Measurements from ENCODE around the gene PKM.

Gene PKM

DNA sequence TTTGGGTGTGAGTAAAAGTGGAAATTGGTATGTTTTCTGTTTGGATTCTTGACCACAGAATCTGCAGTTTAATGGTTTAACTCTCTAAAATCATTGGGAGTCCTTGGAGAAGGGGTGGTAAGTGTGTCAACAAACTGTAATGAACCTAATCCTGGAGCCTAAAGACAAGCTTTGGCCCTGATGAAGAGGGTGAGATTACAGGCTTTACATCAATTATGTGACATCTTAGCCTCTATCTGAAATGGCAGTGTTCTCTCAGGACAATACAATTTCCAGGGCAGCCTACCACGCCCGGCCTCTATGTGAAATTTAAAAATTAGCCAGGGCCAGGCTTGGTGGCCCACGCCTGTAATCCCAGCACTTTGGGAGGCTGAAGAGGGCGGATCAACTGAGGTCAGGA, 4.3 kb upstream of the PKM start:
- DNase-seq (ENCODE audit: low spot score), result no peak

DNA sequence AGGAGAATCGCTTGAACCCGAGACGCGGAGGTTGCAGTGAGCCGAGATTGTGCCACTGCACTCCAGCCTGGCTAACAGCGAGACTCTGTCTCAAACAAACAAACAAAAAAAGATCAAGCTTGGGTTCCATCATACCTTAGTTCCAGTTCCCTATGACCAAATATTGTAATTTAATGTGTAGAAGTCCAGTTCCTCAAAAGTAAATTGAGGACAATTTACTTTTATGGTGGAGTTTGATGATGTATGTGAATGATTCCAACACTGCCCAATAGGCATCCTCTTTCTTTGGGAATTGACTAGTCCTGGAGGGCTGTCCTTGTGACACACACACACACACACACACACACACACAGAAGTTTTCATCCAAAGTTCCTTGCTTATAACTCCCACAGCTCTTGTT, 2.8 kb upstream of the PKM start:
- DNase-seq (ENCODE audit: low spot score), result no peak

DNA sequence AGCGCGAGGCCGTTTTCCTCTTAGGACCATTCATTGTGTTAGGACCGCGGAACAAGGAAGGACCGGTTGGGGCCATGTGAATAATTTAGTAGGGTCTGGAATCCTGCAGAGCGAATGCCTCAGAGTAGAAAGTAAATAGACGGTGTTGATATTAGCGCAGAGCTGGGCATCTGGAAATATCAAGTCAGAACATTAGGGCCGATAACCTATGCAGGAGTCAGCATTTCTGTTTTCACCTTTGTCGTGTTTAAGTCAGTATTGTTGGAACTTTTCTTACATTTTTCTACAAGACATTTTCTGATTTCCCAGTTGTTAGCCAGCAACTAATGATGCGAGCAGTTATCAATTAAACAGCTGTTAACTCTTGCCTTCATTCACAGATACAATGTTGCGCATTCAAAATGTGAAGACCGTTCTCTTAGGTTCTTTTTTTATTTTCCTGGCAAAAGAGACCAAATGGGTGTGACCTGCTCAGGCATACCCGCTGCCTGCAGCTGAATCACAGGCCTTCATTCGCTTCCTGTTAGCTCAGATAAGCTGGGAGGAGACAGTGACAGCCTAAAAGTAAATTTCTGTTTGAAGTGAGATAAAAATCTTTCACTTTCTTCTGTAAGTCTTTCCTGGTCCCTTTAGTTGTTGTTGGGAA, 966 bp upstream of the PKM start:
- peak; percentile 85 for DNase-seq (ENCODE audit: low spot score)

DNA sequence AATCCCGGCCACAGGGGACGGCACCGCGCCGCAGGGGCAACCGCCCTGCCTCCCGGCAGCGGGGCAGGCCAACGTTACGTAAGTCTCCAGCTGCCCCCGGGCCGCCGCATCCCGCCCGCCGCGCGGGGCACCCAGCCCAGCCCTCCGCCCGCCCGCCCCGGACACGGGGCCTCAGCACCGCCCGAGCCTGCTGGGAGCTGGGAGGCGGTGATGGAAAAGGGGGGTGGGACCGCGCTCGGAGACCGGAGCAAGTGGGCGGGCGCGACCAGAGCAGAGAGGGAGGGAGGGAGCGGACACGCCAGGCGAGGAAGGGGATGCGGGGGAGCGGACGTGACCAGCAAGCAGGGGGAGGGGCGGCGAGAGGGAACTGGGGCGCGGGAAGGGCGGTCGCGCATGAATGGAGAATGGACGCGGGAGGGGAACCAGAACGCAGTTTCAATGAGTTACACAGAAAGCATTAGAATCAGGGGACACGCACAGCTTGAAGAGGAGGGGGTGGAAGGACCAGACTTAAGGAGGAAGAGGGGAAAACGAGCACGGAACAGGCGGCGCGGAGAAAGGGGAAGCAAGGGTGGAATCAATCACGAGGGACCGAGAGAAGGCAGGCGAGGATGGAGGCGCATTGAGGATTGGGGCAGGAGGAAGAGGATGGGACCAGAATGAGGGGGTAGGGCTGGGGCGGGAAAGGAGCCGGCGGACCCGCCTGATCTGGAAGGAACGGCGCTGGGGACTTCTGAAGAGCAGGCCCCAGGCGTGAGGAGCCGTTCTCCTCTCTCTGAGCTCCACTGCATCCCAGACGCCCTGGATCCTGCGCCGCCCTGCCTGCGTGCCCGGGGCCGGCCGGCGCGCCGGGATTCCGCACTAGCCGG, 559 bp downstream of the PKM start:
- peak; percentile 93 for DNase-seq (ENCODE audit: low spot score)

DNA sequence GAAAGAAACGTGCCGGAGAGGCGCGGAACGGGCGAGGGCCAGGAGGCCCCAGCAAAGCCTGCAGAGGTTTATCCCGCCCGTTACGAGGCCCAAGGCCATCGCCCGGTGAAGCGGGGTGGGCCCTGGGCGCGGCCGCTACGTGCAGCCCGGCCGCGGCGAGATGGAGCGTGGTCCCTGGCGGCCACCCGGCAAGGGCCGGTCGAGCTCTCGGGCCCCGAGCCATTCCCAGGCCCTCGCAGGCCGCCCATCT, 1.1 kb downstream of the PKM start:
- DNase-seq (ENCODE audit: low spot score), result no peak

DNA sequence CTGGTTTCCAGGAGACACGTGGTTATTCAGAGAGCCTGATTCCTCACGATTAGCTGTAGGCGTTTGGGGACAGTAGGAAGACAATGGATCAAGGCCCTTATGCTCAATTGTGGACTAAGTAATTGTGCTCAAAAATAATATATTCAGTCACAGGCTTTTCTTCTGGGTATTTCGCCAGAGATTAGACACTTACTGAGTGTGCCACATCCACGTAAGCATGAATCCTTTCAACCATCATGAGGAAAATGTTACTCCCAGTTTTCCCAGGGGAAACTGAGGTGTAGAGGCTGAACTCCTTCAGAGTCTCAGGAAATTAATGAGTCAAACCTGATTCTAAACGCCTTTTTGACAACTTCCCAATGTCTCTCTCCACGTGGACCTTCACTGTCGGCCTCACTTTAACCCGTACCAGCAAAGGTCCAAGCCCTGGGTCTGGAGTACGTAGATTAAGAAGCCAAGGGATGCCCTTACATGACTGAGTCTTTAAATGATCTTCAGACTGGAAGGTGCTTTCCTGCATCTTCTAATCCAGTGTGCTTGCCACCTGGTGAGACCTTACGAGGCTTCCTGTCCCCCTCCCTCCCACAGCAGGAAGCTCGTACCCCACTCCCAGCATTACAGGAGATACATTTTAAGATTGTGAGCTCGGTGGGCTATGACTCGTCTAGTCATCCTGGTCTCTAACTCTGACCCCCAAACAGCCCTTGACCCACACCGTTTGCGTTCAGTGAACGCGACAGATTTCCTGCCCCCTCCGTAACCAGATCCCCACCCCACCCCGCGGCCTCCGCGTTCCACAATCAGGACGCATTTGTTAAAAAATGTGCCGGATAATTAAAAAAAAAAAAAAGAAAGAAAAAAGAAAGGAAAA, 1.7 kb downstream of the PKM start:
- DNase-seq (ENCODE audit: low spot score), result no peak

DNA sequence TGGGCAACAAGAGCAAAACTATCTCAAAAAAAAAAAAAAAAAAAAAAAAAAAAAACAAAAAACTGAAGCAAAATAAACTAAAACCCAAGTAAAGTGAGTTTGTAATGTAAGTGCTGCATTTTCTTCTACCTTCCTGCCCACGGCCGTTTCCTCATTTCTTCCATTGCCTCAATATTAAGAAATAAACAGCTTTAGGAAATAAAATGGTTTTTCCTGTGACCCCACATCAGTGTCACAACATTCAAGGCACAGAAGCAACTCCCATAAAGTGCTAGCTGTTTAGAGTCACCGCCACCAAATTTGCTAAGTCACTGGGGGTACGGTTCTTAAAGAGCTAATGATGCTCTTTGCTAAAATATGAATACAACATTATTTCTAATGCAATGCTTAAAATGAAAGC, 3.3 kb downstream of the PKM start:
- no peak for DNase-seq (ENCODE audit: low spot score)

DNA sequence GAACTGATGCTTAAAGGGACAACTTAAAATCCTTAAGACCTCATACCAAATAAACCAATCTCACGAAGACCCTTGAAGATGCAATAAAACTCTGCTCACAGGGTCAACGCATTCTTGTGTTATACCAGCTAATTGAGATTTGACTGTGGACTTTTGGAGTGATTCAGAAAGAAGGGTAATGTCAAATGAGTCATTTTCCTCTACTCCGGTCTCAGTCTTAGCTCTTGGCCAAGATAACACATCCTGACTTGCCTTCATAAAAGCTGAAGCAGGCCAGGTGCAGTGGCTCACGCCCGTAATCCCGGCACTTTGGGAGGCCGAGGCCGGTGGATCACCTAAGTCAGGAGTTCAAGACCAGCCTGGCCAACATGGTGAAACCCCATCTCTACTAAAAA, 3.8 kb downstream of the PKM start:
- DNase-seq (ENCODE audit: low spot score), result peak; percentile 60

DNA sequence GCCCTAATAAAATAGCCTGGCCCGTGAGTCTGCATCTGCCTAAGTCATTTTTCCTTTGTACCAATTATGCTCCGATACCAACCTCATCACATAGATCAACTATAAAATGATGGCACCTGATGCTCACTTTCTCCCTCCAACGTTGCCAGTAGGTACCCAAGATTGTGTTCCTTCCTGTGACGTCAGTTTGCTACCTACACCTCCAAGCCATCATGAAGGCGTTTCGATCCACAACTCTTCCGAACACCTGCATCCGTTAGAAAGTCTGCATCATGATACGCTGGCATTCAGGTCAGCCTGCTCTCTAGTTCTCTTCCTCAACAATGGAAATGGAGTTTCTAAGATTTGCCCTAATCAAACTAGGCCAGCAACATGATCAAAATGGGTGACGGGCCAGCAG, 7.7 kb downstream of the PKM start:
- DNase-seq (ENCODE audit: low spot score), result no peak

DNA sequence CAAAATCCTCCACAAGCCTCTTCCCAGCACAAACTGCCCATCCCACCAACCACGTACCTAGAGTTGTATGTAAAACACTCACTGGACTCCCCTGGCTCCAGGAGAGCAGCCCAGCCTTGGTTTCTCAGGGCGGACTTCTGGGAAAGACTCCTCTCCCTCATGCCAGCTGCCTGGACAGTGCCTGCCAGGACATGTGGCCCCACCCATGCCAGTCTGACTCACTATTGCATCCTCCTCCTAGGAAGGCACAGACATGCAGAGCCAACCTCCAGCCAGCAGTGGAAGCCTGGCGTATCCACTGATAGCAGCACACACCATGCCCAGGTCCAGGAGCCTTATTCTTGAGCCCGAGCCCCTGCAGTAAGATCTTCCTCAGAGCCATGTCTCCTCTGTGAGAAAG, 8.6 kb downstream of the PKM start:
- DNase-seq (ENCODE audit: low spot score), result peak; percentile 66

DNA sequence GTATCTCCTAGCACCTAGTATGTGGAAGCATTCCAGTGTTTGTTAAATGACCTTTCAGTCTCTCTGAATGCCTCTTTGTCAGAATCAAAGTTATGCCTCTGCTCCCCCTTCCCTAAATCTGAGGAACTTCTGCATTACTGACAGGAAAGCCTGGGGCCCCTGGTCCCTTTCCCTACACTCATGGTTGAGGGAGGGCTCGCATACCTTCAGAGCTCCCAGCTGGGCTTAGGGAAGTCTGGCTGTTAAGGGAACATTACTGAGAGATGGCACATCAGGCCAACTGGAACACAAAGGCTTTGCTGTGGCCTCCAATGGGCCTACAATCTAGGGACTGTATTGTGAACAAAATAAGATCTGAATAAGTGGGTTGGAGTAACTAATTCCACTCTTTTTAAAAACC, 10.3 kb downstream of the PKM start:
- no peak for DNase-seq (ENCODE audit: low spot score)

DNA sequence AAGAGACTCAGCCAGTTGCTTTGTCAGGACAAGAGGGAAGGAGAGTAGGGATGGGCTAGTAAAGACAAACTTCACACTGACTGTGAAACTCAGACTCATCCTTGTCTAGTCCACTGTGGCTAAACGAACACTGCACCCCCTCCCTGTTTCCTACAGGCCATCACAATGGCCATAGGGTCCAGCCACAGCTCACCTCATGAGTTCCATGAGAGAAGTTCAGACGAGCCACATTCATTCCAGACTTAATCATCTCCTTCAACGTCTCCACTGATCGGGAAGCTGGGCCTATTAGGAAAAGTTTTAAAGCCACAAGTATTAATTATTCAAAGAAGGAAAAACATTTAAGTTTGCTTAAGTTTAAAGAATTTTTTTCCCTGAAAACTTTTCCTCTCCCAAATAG, 13.8 kb downstream of the PKM start:
- no peak for DNase-seq (ENCODE audit: low spot score)

DNA sequence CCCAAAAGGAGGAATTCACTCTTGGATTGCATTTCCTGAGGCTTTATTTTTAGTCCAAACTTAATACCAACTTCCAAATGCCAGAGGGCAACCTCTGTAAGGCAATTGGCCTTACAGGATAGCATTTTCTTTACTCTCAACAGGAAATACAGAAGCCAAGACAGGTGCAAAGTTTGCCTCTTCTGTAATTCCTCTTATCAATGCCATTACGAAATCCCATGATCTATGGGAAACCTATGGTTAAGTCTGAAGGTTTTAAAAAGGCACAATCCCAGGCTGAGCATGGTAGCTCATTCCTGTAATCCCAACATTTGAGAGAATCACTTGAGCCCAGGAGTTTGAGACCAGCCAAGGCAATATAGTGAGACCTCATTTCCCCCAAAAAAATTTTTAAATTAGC, 14.9 kb downstream of the PKM start:
- no peak for DNase-seq (ENCODE audit: low spot score)

DNA sequence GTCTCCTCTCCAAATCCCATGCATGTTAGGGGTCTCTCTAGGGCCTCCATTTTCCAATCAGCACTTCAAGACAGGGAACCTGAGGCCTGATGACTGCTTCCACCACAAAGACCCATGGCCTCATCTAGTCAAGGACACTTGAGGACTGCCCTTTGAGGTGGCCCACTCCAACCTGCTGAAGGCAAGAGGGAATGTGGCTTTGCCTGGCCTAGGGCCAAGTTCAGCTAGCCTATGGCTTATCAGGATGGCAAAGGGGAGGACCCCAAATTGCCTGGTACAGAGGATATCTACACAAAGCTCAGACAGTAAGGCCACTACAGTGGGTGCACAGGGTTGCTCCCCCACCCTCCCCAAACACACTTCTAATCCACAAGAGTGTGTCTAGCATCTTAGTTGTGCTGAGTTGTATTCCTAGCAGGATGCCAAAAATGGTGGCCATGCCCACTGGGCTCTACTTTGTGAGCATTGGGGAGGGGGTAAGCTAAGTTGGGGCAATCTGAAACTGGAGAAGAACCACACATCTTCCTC, 23.4 kb downstream of the PKM start:
- DNase-seq (ENCODE audit: low spot score), result no peak

DNA sequence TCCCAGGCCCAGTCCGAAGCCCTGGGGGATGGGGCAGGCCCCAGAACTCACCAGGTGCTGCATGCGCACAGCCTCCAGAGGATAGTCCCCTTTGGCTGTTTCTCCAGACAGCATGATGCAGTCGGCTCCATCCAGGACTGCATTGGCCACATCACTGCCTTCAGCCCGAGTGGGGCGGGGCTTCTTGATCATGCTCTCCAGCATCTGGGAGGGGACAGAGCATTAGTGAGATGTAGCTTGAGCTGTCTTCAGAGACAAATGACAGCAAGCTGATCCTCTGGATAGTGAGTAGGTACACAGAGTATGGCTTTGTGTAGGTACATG, 24.4 kb downstream of the PKM start:
- DNase-seq (ENCODE audit: low spot score), result no peak

DNA sequence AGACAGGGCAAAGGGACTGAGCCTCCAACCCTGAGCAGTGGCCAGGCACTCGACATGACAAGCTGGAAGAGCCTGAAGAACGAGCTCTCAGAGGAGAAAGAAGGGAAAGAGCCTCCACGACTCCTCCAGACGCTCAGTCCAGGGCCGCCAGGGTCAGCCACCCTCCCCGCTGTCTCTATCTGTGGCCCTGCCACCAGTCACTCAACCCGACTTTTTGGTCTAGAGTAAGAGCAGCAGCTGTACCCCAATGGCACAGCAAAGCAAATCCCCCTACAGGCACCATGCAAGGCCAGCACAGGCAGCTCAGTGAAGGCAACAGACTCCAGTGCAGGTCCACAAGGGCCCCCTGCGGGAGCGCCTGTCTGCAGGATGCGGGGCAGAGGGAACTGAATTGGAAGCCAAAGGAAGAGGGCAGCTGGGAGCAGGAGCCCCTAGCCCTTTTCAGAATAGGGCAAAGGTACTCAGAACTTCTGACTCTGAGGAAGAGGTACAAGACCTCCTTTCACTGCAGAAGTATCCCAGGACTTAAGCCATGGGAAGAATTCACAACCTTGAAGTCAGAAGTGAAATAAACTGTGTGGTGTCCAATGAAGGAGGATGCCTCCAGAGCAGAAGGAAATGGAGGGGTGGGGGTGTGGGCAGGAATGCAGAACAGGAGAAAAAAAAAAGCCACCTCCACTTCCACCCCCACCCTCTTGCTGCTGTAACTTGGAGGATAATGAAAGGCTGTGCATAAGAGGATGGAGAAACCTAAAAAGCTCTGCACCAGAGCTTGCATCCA, 24.9 kb downstream of the PKM start:
- DNase-seq (ENCODE audit: low spot score), result no peak

DNA sequence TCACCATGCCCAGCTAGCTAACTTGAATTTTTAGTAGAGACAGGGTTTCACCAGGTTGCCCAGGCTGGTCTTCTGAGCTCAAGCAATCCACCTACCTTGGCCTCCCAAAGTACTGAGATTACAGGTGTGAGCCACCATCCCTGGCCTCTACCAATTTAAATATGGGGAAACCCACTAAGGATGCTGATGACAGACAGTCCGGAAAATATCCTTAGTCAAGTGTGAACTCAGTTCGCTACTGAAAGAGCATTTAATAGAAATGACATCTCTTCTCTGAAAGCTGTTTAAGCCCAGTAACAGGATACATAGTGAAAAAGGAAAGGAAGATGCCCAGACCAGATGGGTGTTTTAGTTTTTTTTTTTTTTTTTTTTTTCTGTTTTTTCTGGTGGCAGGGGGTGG, 25.7 kb downstream of the PKM start:
- no peak for DNase-seq (ENCODE audit: low spot score)

DNA sequence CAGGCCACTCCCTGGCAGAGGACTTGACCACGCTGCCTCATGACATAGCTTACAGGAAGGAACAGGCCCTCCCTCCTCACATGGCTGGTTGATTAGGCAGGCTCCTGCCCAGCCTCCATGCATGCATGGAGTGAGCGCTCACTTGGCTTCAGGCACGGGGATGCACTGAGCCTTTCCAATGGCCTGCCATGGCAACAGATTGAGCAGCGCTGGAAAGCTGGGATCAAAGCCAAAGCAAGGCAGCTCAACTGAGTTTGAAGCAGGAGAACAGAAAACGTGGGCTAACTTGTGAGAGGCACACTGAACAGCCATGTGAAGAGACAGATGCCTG, 27.5 kb downstream of the PKM start:
- peak; percentile 82 for DNase-seq (ENCODE audit: low spot score)

DNA sequence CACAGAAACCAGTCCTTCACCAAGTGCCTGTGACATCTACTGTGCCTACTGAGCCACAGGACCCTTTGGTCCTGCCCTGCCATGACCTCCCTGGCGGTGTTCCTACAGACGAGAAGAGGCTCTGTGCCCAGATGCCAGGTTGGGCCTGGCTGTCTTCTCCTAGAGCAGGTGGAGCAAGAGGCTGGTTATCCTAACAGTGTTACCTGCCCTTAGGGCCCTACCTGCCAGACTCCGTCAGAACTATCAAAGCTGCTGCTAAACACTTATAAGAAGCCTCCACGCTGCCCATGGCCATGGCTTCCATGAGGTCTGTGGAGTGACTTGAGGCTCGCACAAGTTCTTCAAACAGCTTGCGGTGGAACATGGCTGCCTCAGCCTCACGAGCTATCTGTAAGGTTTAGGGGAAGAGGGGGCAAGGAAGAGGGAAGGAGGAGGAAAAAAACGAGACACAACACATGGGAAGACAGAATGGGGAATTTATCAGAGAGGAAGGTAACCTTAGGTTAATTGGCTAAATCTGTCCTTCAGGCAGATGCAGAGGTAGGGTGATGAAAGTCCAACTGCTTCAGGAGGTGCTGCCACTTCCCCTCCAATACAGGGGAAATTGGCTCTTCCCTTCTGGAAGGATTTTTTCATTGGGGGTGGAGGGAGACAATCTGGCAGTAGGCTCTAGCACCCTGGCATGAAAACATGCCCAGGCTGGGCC, 28.0 kb downstream of the PKM start:
- no peak for DNase-seq (ENCODE audit: low spot score)

DNA sequence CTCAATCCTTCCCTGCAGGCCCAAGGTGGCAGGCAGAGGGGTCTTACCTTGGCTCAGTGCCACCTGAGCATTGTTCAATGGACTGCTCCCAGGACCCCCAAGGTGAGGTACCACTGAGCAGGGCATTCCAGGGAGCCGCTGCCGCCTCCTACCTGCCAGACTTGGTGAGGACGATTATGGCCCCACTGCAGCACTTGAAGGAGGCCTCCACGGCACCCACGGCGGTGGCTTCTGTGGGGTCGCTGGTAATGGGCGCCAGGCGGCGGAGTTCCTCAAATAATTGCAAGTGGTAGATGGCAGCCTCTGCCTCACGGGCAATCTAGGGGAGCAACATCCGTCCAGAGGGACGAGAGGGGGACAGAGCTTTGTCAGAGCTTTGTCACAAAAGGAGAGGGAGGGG, 28.7 kb downstream of the PKM start:
- no peak for DNase-seq (ENCODE audit: low spot score)

DNA sequence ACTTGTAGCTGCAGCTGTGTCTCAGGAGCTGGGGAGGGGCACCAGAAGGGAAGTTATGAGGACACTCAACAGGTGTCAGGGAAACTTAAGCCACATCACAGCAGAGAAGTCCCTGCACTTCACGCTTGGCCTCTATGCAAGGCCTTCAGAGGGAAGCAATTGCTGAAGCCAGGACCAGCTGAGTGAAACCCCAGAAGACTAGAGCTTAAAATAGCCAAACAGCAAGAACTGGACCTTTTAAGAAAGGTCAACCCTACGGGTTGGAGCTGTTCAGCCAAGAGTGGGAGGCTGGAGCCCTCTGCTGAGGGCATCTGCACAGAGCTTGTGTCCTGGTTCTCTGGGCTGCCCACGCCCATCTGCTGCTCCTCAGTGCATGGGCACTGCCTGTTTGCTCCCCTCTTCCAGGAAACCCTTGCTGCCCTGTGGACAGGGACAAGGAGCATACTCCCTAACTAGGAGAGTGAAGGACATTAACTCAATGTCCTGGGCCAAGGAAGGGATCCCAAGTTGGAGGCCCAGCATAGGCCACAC, 29.5 kb downstream of the PKM start:
- DNase-seq (ENCODE audit: low spot score), result no peak
